Stimulated activated CD8-positive, alpha-beta memory T cell treated with anti-CD3 and anti-CD28 coated beads, Interleukin-7, amount 100 ng/mL, for 1 hour (primary cell): Measurements from ENCODE around the gene SH3GLB2.
"Not testable (repeated sequence)": the region's sequence is repeated elsewhere in the genome, so short reads cannot be mapped to it uniquely, and the experiment has no call there.

Experiments
- DNase-seq, 2 donors: peaks; one replicate each; pipeline ENCODE4 v3.0.0-alpha.2; 2020; ENCODE audit warnings: low read depth in 2 of 2

SH3GLB2 gene

GRCh38 chr9:129022037-129022436 lies 6.1 kb downstream of the SH3GLB2 start:
- DNase-seq, result no peak

- no peak for DNase-seq
Observed at GRCh38 chr9:129021091-129021490, 7.0 kb downstream of the SH3GLB2 start.

GRCh38 chr9:129014608-129015007 lies 13.5 kb downstream of the SH3GLB2 start:
- no peak for DNase-seq

GRCh38 chr9:129014124-129014523 lies 14.0 kb downstream of the SH3GLB2 start:
- DNase-seq, result no peak

- no peak for DNase-seq
Observed at GRCh38 chr9:129013674-129014073, 14.5 kb downstream of the SH3GLB2 start.

GRCh38 chr9:129012893-129013448 lies 15.2 kb downstream of the SH3GLB2 start:
- DNase-seq, result no peak

GRCh38 chr9:129012343-129012742 lies 15.8 kb downstream of the SH3GLB2 start:
- no peak for DNase-seq

- no peak for DNase-seq
Observed at GRCh38 chr9:129011761-129012181, 16.4 kb downstream of the SH3GLB2 start.

GRCh38 chr9:129011170-129011569 lies 17.0 kb downstream of the SH3GLB2 start:
- DNase-seq, result no peak

GRCh38 chr9:129010267-129010975 lies 17.7 kb downstream of the SH3GLB2 start:
- DNase-seq, result no peak

- DNase-seq, result no peak
Observed at GRCh38 chr9:129009584-129010141, 18.5 kb downstream of the SH3GLB2 start.

GRCh38 chr9:129008986-129009583 lies 19.0 kb downstream of the SH3GLB2 start:
- no peak for DNase-seq

GRCh38 chr9:129008469-129008965 lies 19.6 kb downstream of the SH3GLB2 start:
- DNase-seq, result no peak

GRCh38 chr9:129007766-129008468 lies 20.2 kb downstream of the SH3GLB2 start:
- no peak for DNase-seq

GRCh38 chr9:129007035-129007765 lies 20.9 kb downstream of the SH3GLB2 start:
- DNase-seq, result no peak

- peak in 1 of 2 donors; percentile 6 for DNase-seq
Observed at GRCh38 chr9:129006328-129007034, 21.6 kb downstream of the SH3GLB2 start.

- DNase-seq, result no peak
Observed at GRCh38 chr9:129005336-129005997, 22.7 kb downstream of the SH3GLB2 start.

GRCh38 chr9:129004173-129004572 lies 24.0 kb downstream of the SH3GLB2 start:
- not testable (repeated sequence) for DNase-seq

GRCh38 chr9:129002992-129003391 lies 25.1 kb downstream of the SH3GLB2 start:
- no peak for DNase-seq
